ENCODE results near the gene ZC3H6.

- TF ChIP-seq, protein P1, sequence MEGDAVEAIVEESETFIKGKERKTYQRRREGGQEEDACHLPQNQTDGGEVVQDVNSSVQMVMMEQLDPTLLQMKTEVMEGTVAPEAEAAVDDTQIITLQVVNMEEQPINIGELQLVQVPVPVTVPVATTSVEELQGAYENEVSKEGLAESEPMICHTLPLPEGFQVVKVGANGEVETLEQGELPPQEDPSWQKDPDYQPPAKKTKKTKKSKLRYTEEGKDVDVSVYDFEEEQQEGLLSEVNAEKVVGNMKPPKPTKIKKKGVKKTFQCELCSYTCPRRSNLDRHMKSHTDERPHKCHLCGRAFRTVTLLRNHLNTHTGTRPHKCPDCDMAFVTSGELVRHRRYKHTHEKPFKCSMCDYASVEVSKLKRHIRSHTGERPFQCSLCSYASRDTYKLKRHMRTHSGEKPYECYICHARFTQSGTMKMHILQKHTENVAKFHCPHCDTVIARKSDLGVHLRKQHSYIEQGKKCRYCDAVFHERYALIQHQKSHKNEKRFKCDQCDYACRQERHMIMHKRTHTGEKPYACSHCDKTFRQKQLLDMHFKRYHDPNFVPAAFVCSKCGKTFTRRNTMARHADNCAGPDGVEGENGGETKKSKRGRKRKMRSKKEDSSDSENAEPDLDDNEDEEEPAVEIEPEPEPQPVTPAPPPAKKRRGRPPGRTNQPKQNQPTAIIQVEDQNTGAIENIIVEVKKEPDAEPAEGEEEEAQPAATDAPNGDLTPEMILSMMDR (IDR thresholded peaks at IDR 0.05; ENCODE audit: insufficient read depth, low read length, poor library complexity, severe bottlenecking), result no peak
- no peak for TF ChIP-seq EZH2phosphoT487 (conservative IDR thresholded peaks at IDR 0.05; ENCODE audit: low read length)
Measured at GRCh38 chr2:112242384-112242783, 33.0 kb upstream of the ZC3H6 start.
